HG03520 (cell line): ENCODE data around the gene ADH1C.

Source experiments
- ATAC-seq: cut with Tn5 transposase; IDR thresholded peaks from one replicate; pipeline ENCODE4 v1.9.1; 2021; ENCODE audit warnings: mild to moderate bottlenecking, moderate library complexity; ENCODE audit not compliant: unreplicated experiment

ADH1C gene

GRCh38 chr4:99305638-99306400, 46.7 kb downstream of the ADH1C start:
- no peak for ATAC-seq

GRCh38 chr4:99301376-99302164, 51.0 kb downstream of the ADH1C start:
- ATAC-seq: no peak

GRCh38 chr4:99300934-99301333, 51.6 kb downstream of the ADH1C start:
- no peak for ATAC-seq

- ATAC-seq: no peak
Measured at GRCh38 chr4:99293357-99293756, 59.2 kb downstream of the ADH1C start.

- no peak for ATAC-seq
Measured at GRCh38 chr4:99290848-99291786, 61.4 kb downstream of the ADH1C start, which contains the start of gene ADH1A. ADH1A (minus strand) TSS chr4:99290985; CDS start chr4:99290914, 71 bp downstream.
